Upper lobe of left lung (tissue), 4 donors: ENCODE results near the gene ITGBL1.

ENCODE experiments used
- CTCF ChIP-seq, 6 experiments: fragments of 450-650 bp in 4 of 6; fragments of 200-600 bp in 2 of 6; sonication (generic) in 2 of 6; IDR thresholded peaks; one replicate each; pipeline ENCODE4 v1.5.1; 2016 to 2019; ENCODE audit warnings: antibody characterized with exemption in 6 of 6
- EP300 ChIP-seq, 4 donors: sonication (generic); formaldehyde crosslinking; IDR thresholded peaks; one replicate each; pipeline ENCODE4 v1.5.1; 2017; ENCODE audit warnings: antibody characterized with exemption in 4 of 4, control low read depth in 2 of 4
- POLR2A ChIP-seq, 4 donors: fragments of 450-650 bp; IDR thresholded peaks; one replicate each; pipeline ENCODE4 v1.5.1; 2016 to 2017; ENCODE audit warnings: antibody characterized with exemption in 4 of 4, mild to moderate bottlenecking in 2 of 4
- POLR2AphosphoS5 ChIP-seq, 2 donors: sonication (generic); formaldehyde crosslinking; IDR thresholded peaks; one replicate each; pipeline ENCODE4 v1.5.1; 2017; ENCODE audit warnings: antibody characterized with exemption in 2 of 2

- no peak for TF ChIP-seq CTCF (IDR thresholded peaks at IDR 0.05)
- TF ChIP-seq POLR2A (IDR thresholded peaks at IDR 0.05), result no peak
- no peak for TF ChIP-seq POLR2AphosphoS5 (IDR thresholded peaks at IDR 0.05)
- TF ChIP-seq EP300 (IDR thresholded peaks at IDR 0.05), result no peak
Observed at GRCh38 chr13:101492251-101492910, 39.9 kb downstream of the ITGBL1 start.
